OCI-LY3 (cell line): Measurements from ENCODE around the gene PMIS2.

ENCODE experiments used
- EZH2phosphoT487 ChIP-seq: fragments of 200-600 bp; shearing (Covaris generic); IDR thresholded peaks from 2 replicates; pipeline ENCODE4 v1.6.1; 2018; ENCODE audit warnings: antibody characterized with exemption, mixed run types, low read depth
- TF ChIP-seq, protein P1 (sequence below): fragments of 200-600, 300-600 bp; sonication (generic); IDR thresholded peaks from 2 replicates; pipeline ENCODE4 v1.5.1; 2014; ENCODE audit warnings: antibody characterized with exemption, low read length, low read depth

DNA sequence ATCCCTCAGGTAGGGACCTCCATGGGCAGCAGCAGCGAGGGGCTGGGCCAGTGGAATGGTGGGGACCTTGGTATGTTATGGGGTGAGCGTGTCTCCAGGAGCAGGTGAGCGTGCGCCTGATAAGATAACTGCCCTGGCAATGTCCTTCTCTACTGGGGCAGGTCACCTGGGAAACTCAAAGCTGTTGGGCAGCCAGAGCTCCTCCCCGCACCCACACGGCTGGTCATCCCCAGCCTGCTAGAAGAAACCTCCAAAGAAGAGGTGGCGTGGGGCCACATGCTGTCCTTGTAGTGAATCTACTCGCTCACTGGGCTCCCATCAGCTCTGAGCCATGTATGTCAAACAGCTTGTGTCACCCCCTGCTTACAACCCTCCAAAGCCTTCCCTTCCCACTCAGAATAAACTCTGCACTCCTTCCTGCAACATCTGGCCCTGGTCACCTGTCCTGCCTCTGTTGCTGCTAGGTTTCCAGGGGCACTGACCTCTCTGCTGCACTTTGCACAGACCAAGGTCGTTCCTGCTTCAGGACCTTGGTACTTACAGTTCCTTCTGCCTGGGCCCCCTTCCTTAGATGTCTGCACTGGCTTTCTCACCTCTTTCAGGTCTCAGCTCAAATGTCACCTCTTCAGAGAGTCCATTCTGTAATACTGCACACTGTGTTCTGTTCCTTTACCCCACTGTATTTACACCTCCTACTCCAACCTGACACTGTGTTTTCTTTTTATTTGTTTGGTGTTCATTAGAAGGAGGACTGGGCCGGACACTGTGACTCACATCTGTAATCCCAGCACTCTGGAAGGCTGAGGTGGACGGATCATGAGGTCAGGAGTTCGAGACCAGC is 20.7 kb upstream of the PMIS2 start:
- TF ChIP-seq, protein P1, sequence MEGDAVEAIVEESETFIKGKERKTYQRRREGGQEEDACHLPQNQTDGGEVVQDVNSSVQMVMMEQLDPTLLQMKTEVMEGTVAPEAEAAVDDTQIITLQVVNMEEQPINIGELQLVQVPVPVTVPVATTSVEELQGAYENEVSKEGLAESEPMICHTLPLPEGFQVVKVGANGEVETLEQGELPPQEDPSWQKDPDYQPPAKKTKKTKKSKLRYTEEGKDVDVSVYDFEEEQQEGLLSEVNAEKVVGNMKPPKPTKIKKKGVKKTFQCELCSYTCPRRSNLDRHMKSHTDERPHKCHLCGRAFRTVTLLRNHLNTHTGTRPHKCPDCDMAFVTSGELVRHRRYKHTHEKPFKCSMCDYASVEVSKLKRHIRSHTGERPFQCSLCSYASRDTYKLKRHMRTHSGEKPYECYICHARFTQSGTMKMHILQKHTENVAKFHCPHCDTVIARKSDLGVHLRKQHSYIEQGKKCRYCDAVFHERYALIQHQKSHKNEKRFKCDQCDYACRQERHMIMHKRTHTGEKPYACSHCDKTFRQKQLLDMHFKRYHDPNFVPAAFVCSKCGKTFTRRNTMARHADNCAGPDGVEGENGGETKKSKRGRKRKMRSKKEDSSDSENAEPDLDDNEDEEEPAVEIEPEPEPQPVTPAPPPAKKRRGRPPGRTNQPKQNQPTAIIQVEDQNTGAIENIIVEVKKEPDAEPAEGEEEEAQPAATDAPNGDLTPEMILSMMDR = no peak
- no peak for TF ChIP-seq EZH2phosphoT487
